Pancreas (tissue), 10 donors: ENCODE data around the gene INSYN2B. TPM values are rescaled to one million over a fixed set of nuclear protein-coding genes. Genes with fewer than 3 reads are reported as not detected.

Experiments used
- ATAC-seq, 4 donors: fragments of 200-7000 bp; cut with Tn5 transposase; one replicate each; pipeline versions ENCODE4 v1.8.0 to v1.9.1; 2020; ENCODE audit warnings: mild to moderate bottlenecking in 4 of 4, moderate library complexity in 4 of 4
- DNase-seq, 6 donors: peaks; one replicate each; pipeline ENCODE4 v3.0.0-alpha.2; 2020
- FAIRE-seq: peaks from 2 replicates; lab custom pipeline; 2012; peaks lifted over from hg19 to GRCh38; lab: Jason Lieb, UNC
- H3K27ac ChIP-seq, 4 donors: fragments of 200-600 bp; sonication (generic); 1 replicate in 3 of 4; 2 replicates in 1 of 4; pipeline versions ENCODE4 v1.5.0 to v1.8.0; 2020
- H3K27me3 ChIP-seq, 4 donors: fragments of 200-600 bp; one replicate each; pipeline ENCODE4 v1.8.0; 2021
- H3K36me3 ChIP-seq, 3 donors: fragments of 200-600 bp; sonication (generic) in 1 of 3; one replicate each; pipeline versions ENCODE4 v1.5.0 to v1.8.0; 2020 to 2021
- H3K4me1 ChIP-seq, 3 donors: fragments of 200-600 bp; one replicate each; pipeline ENCODE4 v1.8.0; 2021
- H3K4me3 ChIP-seq, 4 donors: fragments of 200-600 bp; sonication (generic) in 2 of 4; one replicate each; pipeline versions ENCODE4 v1.5.0 to v1.8.0; 2020 to 2021
- H3K9me3 ChIP-seq, 4 donors: fragments of 200-600 bp; one replicate each; pipeline ENCODE4 v1.8.0; 2021
- WGBS, 2 donors: extraction: QIAGEN DNeasy Blood & Tissue Kit; methylation state at CpG; one replicate each; pipeline ENCODE4 v1.1.7; 2013; 5-methylcytosine and 5-hydroxymethylcytosine counted together
- intact Hi-C, 3 donors: fragments of 100-400 bp; cut with DNase I; formaldehyde crosslinking; loops; one replicate each; pipeline versions ENCODE4 v1.11.1 to v1.14.2; 2022
- polyA plus RNA-seq, 2 donors: library from polyadenylated mRNA; stranded (reverse); fragments of 200-250 nt; gene quantifications; one replicate each; pipeline ENCODE4 v1.2.3, GENCODE V29; 2013
- total RNA-seq, 6 donors: library from RNA; stranded (reverse); fragmentation: NEBNext Ultra II Directional in 4 of 6; extraction: Animal tissue kit (Norgen Biotek cat#: 25700) in 4 of 6; gene quantifications; one replicate each; pipeline versions ENCODE4 v1.2.1 to v1.2.4, GENCODE V29; 2021 to 2023
- TF ChIP-seq, protein P1 (sequence below), 4 donors: fragments of 200-600 bp; sonication (generic) in 3 of 4; IDR thresholded peaks; one replicate each; pipeline versions ENCODE4 v1.5.0 to v1.8.0; 2021; ENCODE audit warnings: antibody characterized with exemption in 4 of 4
- donor health status: healthy with polysubstance abuse.
- donor health status: DM: no; HTN: no; CAD: no; lungs with moderate emphysema.
- donor health status: DM: no; HTN: no; CAD: no.
- donor health status: control.
- donor health status: control.
- donor health status: Bipolar disorder and iron deficiency.
- donor health status: DM: yes; HTN: yes; CAD: no.
- donor health status: DM: no; HTN: no; CAD: no.
- donor health status: DM: no; HTN: no; CAD: no.
- donor health status: DM: yes; HTN: yes; CAD: no.

The INSYN2B gene
- total and polyA plus RNA-seq, 8 donors: 0.02 TPM; not detected in 7

DNA sequence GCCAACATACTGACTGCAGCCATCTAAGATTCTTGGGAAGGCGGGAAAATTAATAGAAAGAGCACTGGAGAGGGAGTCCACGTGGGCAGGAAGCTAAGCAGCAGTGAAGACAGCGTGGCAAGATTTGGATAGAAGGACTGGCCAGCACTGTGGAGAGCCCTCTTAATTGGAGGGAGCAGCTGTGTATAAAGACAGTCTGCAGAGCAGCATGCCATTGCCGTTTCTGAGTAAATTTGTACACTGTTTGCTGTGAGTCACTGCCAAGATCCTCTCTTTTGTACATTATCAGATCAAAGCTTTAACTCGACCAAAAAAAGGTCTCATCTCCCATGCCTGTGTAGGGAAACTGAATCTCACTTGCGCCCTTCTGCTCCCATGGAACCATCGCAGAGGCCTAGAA lies 45.3 kb downstream of the INSYN2B start:
- no peak overlapping the region for H3K4me3 ChIP-seq
- H3K27ac ChIP-seq: no peak overlapping the region
- ATAC-seq: no peak
- H3K9me3 ChIP-seq: no peaks in the 10 kb centered on the region
- no peaks in the 10 kb centered on the region for H3K4me1 ChIP-seq
- no peak for FAIRE-seq
- H3K36me3 ChIP-seq: no peaks in the 10 kb centered on the region
- intact Hi-C loops: no loop called here
- peaks cover 0 to 7% (median 0%) of the 10 kb centered on the region in 4 donors for H3K27me3 ChIP-seq
- DNase-seq: no peak
- TF ChIP-seq, protein P1, sequence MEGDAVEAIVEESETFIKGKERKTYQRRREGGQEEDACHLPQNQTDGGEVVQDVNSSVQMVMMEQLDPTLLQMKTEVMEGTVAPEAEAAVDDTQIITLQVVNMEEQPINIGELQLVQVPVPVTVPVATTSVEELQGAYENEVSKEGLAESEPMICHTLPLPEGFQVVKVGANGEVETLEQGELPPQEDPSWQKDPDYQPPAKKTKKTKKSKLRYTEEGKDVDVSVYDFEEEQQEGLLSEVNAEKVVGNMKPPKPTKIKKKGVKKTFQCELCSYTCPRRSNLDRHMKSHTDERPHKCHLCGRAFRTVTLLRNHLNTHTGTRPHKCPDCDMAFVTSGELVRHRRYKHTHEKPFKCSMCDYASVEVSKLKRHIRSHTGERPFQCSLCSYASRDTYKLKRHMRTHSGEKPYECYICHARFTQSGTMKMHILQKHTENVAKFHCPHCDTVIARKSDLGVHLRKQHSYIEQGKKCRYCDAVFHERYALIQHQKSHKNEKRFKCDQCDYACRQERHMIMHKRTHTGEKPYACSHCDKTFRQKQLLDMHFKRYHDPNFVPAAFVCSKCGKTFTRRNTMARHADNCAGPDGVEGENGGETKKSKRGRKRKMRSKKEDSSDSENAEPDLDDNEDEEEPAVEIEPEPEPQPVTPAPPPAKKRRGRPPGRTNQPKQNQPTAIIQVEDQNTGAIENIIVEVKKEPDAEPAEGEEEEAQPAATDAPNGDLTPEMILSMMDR (IDR thresholded peaks at IDR 0.05): no peak
- 53 to 57% methylated on average over 7 of the region's 7 CpGs for WGBS, 2 donors

GRCh38 chr5:169933616-169934015 lies 46.7 kb downstream of the INSYN2B start:
- 50 to 61% methylated on average over 7 of the region's 7 CpGs for WGBS, 2 donors
- Histone ChIP-seq H3K4me1 (no peaks in the 10 kb centered on the region), H3K9me3 (no peaks in the 10 kb centered on the region), H3K27me3 (no peaks in the 10 kb centered on the region), H3K36me3 (no peaks in the 10 kb centered on the region), H3K27ac (no peak overlapping the region), H3K4me3 (no peak overlapping the region)
- ATAC-seq (no peak), DNase-seq (no peak), FAIRE-seq (no peak)
- intact Hi-C loops: no loop called here
- TF ChIP-seq, protein P1 (IDR thresholded peaks at IDR 0.05): no peak

- DNase-seq (no peak), FAIRE-seq (no peak), ATAC-seq (no peak)
- intact Hi-C loops: no loop called here
- Histone ChIP-seq H3K4me3 (no peak overlapping the region), H3K9me3 (no peaks in the 10 kb centered on the region), H3K4me1 (no peaks in the 10 kb centered on the region), H3K27me3 (no peaks in the 10 kb centered on the region), H3K27ac (no peak overlapping the region), H3K36me3 (no peaks in the 10 kb centered on the region)
- 15 to 16% methylated on average over 1 of the region's 1 CpG for WGBS, 2 donors
- TF ChIP-seq, protein P1 (IDR thresholded peaks at IDR 0.05): no peak
These were observed 47.2 kb downstream of the INSYN2B start for GRCh38 chr5:169933127-169933526.

DNA sequence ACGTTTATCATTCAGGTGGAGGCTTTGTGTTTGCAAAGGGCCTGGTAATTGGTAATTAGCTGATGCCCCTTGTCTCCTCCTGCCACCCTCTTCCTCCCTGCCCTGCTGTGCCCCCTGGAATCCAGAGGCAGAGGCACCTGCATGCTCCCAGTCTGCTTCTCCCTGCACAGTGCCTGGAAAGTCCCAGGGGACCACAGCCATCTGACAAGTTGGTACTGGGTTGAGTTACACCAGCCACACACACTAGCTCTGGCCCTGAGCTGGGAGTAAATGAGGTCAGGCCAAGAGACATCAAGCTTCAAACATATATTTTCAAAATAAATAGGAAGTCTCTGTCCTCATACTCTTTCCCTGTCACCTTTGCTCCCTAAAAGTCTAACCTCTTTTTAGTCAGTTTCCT lies 56.3 kb downstream of the INSYN2B start:
- Histone ChIP-seq H3K4me1 (no peaks in the 10 kb centered on the region), H3K27ac (no peak overlapping the region), H3K27me3 (no peaks in the 10 kb centered on the region), H3K4me3 (no peak overlapping the region), H3K36me3 (no peaks in the 10 kb centered on the region), H3K9me3 (no peaks in the 10 kb centered on the region)
- WGBS, 2 donors: 57 to 60% methylated on average over 1 of the region's 1 CpG
- intact Hi-C loops: no loop called here
- DNase-seq (no peak), FAIRE-seq (no peak), ATAC-seq (no peak)
- TF ChIP-seq, protein P1 (IDR thresholded peaks at IDR 0.05): no peak

GRCh38 chr5:169922474-169922873 lies 57.8 kb downstream of the INSYN2B start:
- intact Hi-C loops: no loop called here
- Histone ChIP-seq H3K27ac (no peak overlapping the region), H3K4me3 (no peak overlapping the region), H3K27me3 (no peaks in the 10 kb centered on the region), H3K9me3 (no peaks in the 10 kb centered on the region), H3K4me1 (no peaks in the 10 kb centered on the region), H3K36me3 (no peaks in the 10 kb centered on the region)
- DNase-seq (no peak), ATAC-seq (no peak), FAIRE-seq (no peak)
- TF ChIP-seq, protein P1 (IDR thresholded peaks at IDR 0.05): no peak
- 72 to 83% methylated on average over 1 of the region's 1 CpG for WGBS, 2 donors
